HG03342 (cell line): Measurements from ENCODE around the gene LDLRAD4.

Source experiments
- ATAC-seq: cut with Tn5 transposase; IDR thresholded peaks from one replicate; pipeline ENCODE4 v1.9.1; 2021; ENCODE audit warnings: mild to moderate bottlenecking, moderate library complexity; ENCODE audit not compliant: unreplicated experiment

Gene LDLRAD4

GRCh38 chr18:13499803-13500202, 281.2 kb downstream of the LDLRAD4 start:
- no peak for ATAC-seq

DNA sequence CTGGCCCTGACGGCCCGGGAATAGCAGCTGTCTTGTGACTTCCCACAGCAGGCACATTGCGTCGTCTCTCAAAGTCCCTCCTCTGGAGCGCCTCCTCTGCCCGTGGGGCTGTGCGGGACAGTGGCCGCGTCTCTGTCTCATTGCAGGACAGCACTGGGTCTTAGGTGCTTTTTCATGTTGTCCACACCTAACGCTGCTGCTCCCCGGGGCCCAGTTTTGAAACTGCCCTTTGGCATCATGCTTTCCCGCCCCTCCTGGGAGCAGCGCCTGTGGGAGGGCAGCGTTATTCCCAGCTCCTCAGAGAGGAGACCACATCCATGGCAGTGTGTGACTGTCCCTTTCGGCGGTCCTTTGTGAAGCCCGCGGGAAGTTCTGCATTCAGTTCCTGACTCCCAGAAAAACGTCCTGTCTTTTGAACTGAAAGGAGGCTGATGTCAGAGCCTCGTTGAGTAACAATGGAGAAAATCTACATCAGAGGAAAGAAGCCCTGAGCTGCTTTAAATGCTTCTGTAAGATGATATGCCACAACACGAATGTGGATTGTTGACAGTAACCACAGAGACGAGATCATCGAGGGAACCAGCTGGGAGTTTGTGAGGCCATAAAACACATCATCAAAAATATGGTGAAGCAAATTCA, 281.8 kb downstream of the LDLRAD4 start:
- ATAC-seq: no peak

GRCh38 chr18:13500869-13501542, 282.4 kb downstream of the LDLRAD4 start:
- ATAC-seq: no peak

DNA sequence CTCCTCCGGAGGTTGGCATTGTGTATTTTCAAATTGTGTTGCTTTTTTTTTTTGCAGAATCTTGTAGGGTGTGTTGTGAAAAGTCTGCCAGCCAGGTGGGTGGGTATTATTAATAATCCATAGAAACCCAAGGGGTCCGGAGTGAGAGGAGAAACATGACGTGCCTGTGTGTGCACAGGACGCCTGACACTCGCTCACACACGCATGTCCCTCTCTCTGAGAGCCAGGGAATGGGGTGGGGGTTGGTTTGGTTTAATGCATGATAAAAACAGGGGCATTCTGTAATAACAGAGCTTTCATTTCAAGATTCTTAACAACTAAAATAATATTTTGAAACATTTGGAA, 283.0 kb downstream of the LDLRAD4 start:
- no peak for ATAC-seq

DNA sequence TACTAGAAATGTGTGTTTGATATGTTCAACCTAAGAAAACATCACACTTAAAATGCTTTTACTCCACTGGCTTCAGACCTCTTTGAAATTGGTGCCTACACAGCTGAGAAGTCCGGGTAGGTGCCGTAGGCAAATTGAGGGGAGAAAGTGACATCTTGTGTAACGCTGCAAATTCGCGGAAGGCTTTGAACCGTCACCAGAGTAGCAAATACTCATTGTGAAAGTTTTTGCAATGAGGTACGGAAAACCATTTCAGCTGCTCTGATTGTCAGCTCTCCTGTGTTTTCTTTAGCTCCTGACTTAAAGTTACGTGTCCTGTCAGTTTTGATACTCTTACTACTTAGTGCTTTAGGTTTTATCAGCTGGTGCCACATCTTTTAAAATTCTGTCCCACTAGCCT, 283.3 kb downstream of the LDLRAD4 start:
- ATAC-seq: peak; percentile 95

DNA sequence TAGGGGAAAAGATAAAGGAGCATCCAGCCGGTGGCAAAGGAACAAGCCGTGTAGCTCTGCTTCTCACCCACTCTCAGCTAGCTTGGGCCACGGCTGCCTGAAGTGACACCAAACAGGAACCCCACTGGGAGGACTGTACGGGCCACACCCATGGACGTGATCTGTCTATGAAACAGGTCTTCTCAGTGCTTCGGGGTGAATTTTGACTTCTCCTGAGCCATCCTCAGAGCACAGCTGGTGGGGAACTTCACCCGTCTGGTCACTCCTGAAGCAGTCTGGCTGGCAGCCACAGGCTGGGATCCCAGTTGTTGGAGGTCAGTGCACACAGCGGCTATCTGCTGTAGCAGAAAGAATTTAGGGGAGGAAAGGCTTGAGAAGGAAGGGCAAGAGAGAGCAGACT, 284.0 kb downstream of the LDLRAD4 start:
- ATAC-seq: no peak

- ATAC-seq: no peak
Observed at GRCh38 chr18:13503836-13504235, 285.3 kb downstream of the LDLRAD4 start.

- ATAC-seq: no peak
Observed at GRCh38 chr18:13505780-13506345, 287.3 kb downstream of the LDLRAD4 start.

DNA sequence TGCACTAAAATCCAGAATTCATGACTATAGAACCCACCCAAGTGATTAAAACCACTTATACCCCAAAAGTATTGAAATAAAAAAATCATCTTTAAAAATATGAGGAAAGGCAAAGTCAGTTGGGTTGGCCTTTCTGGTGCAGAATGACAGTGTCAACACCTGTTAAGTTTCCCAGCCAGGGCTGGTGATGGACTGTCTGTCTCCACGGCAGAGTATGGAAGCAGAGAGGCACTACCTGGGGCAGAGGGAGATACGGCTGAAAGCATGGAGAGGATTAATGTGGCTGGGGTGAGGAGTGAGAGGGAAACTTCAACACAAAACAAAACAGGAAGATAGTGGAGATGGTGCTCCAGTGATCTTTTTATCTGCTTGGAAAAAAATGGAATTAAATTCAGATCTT, 292.0 kb downstream of the LDLRAD4 start:
- ATAC-seq: no peak

- no peak for ATAC-seq
Observed at GRCh38 chr18:13511961-13512577, 293.5 kb downstream of the LDLRAD4 start.

GRCh38 chr18:13513021-13513420, 294.5 kb downstream of the LDLRAD4 start:
- ATAC-seq: no peak

- ATAC-seq: no peak
Observed at GRCh38 chr18:13513481-13513880, 294.9 kb downstream of the LDLRAD4 start.

GRCh38 chr18:13514558-13514957, 296.0 kb downstream of the LDLRAD4 start:
- no peak for ATAC-seq

DNA sequence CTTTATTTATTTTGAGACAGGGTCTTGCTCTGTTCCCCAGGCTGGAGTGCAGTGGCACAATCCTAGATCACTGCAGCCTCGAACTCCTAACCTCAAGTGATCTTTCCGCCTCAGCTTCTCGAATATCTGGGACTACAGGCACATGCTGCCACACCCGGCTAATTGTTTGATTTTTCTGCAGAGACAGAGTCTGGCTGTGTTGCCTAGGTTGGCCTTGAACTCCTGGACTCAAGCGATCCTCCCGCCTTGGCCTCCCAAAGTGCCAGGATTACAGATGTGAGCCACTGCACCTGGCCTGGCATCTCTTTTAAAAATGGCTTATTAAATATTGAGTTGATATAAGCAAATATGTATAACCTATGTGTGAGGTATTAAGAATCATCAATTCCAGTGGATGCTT, 298.3 kb downstream of the LDLRAD4 start:
- no peak for ATAC-seq

GRCh38 chr18:13517369-13517768, 298.8 kb downstream of the LDLRAD4 start:
- no peak for ATAC-seq

DNA sequence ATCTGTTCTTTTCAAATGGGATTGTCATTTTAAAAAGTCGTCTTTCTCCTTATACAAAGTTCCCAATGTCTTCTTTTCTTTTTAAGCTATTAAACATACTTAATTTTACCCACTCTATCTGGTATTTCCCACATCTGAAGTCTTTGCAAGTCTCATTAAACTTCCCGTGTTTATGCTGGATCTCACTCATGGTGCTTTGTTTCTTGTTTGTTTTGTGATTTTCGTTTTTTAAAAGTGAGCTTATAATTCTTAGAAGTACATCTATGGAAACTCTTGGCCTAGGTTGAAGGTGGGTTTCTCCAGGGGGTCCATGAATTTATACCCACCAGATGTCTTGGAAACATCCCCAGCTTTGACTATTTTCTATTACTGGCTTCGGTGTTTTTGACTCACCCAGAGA, 299.8 kb downstream of the LDLRAD4 start:
- ATAC-seq: no peak

DNA sequence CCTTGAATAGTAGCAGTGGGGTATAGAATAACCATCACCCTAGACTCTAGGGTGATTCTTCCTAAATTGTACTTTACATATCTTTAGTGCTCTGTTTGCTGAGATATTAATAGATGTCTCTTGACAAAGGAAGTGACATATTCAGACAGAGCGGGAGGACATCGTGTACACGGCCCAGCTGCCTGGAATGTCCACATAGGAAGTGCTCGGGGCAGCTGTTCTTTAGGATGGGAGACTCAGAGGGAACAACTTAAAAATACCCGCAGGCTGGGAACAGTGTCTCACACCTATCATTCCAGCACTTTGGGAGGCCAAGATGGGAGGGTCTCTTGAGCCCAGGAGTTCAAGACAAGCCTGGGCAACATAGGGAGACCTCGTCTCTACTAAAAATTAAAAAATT, 301.7 kb downstream of the LDLRAD4 start:
- ATAC-seq: no peak

DNA sequence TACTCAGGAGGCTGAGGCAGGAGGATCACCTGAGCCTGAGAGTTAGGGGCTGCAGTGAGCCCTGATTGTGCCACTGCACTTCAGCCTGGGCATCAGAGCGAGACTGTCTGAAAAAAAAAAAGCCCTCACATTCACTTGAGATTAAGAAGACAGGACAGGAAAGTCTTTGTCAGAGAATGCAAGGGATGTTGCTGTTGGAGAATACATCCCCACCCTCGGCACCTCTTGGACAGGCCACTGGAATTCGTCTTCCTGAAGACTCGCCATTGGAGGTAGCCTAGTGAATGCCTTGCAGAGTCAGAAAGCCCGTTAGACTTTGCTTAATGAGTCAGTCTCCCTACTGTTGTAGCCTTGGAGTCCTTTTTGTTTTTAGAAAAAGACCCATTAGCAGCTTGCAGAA, 302.2 kb downstream of the LDLRAD4 start:
- ATAC-seq: no peak

GRCh38 chr18:13521418-13521817, 302.9 kb downstream of the LDLRAD4 start:
- no peak for ATAC-seq

DNA sequence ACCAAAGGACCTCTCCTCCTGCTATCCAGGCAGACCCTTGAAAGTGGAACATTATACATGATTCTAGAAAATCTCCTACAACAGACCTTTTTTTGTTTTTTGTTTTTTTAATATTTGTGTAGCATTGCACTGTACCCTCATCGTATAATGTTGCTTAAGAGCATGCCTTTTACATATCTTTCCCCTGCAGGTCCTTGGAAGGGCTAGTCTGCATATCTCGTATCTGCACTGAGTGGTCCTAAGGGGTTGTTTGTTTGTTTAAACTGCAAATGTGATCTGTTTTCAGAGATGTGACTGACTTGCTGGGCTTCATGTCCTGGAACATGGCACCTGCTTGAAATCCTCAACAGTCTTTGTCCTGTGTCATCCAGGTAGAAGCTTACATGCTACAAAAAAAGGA, 303.7 kb downstream of the LDLRAD4 start:
- no peak for ATAC-seq

DNA sequence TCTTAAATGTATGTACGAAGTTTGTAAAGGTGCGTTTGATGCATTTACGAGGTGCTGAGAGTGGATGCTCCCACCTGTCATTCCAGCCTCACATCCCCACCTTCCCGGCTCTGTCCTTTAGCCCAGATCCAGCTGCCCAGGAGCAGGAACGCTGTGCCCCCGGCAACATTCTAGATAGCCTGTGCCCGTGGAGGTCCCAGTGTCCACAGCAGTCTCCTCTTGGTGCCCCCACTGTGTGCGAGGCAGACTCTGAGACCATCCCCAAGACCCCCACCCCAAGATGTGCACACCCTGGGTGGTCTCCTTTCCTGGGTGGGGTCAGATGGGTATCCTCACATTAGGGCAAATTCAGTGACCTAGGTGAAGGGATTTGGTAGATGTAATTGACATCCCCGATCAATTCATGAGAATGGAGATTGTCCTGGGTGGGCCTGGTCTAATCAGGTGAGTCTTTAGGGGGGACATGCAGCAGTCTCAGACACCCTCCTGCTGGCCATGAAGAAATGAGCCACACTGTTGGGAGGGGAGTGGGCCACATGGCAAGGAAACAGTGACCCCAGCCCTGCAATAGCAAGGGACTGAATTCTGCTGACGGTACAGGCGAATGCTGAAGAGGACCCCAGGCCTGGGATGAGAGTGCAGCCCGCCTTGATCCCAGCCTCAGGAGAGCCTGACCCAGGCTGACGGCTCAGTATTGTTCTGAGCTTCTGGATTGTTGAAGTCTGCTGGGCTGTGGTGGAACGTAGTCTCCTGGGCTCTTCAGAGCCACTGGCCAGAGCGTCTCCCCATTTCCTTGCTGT, 304.5 kb downstream of the LDLRAD4 start:
- no peak for ATAC-seq
